Activated T-helper 1 cell treated with anti-CD3 and anti-CD28 coated beads, Interleukin-12 subunit alpha, Interleukin-12 subunit beta, Interleukin-2, Interleukin-4 antibody, amounts not matched to agents 30 ng/mL and 10 ng/mL and 1 ng/mL, durations not matched to agents 14 hours and 24 hours and 36 hours (primary cell): ENCODE measurements around the gene TENT4A. TPM values are rescaled to one million over a fixed set of nuclear protein-coding genes. Genes with fewer than 3 reads are reported as not detected.

Experiments
- DNase-seq: peaks from one replicate; pipeline ENCODE4 v3.0.0; 2021; ENCODE audit warnings: low spot score
- H3K27ac Mint-ChIP-seq: one replicate; pipeline ENCODE4 v1.8.0; 2021; ENCODE audit warnings: mild to moderate bottlenecking, mixed read lengths
- H3K27me3 Mint-ChIP-seq: one replicate; pipeline ENCODE4 v1.8.0; 2022; ENCODE audit warnings: mild to moderate bottlenecking, moderate library complexity, mixed read lengths; ENCODE audit not compliant: insufficient read depth
- H3K36me3 Mint-ChIP-seq: one replicate; pipeline ENCODE4 v1.8.0; 2021; ENCODE audit warnings: low read depth, mixed read lengths
- H3K4me1 Mint-ChIP-seq: one replicate; pipeline ENCODE4 v1.8.0; 2021; ENCODE audit warnings: low read depth, mixed read lengths
- H3K4me3 Mint-ChIP-seq: one replicate; pipeline ENCODE4 v1.8.0; 2021; ENCODE audit warnings: mild to moderate bottlenecking, moderate library complexity, mixed read lengths
- H3K9me3 Mint-ChIP-seq: one replicate; pipeline ENCODE4 v1.8.0; 2021; ENCODE audit warnings: mixed read lengths
- intact Hi-C: fragments of 100-400 bp; cut with micrococcal nuclease; formaldehyde crosslinking; loops from one replicate; pipeline ENCODE4 v1.15.1; 2024
- total RNA-seq: library from RNA; stranded (reverse); gene quantifications from 2 replicates; pipeline ENCODE4 v1.2.3, GENCODE V29; 2022

TENT4A gene
- total RNA-seq, 1 donor from 2014 or later: 42.3 TPM

DNA sequence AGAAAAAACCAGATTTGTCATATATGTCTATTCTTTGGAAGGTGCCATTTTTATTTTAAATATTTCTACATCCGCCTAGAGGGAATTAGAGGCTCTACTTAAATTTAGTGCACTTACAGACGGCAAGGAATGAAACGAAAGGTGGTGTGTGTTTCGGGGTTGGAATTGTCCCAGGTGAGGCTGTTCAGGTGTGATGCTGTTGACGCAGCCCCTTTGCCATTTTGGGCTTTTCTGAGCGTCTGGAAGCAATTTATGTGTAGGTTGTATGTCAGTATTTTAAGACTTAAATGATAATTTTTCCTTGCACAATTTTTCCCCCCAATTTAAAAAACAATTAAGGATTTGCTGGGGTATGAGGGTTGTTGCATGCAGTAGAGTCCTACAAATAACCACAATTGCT, 2.0 kb downstream of the TENT4A start:
- H3K27ac Mint-ChIP-seq: peak overlapping the region; percentile 55
- no peak for DNase-seq
- H3K9me3 Mint-ChIP-seq: no peaks in the 10 kb centered on the region
- H3K27me3 Mint-ChIP-seq: no peaks in the 10 kb centered on the region
- H3K36me3 Mint-ChIP-seq: peaks cover 18% of the 10 kb centered on the region
- H3K4me3 Mint-ChIP-seq: peak overlapping the region; percentile 91
- intact Hi-C loops: loop anchor here (10.0 kb wide), 2 partner anchors 220 to 1190 kb away; no protein-coding TSS in a partner anchor
- H3K4me1 Mint-ChIP-seq: peaks cover 67% of the 10 kb centered on the region

DNA sequence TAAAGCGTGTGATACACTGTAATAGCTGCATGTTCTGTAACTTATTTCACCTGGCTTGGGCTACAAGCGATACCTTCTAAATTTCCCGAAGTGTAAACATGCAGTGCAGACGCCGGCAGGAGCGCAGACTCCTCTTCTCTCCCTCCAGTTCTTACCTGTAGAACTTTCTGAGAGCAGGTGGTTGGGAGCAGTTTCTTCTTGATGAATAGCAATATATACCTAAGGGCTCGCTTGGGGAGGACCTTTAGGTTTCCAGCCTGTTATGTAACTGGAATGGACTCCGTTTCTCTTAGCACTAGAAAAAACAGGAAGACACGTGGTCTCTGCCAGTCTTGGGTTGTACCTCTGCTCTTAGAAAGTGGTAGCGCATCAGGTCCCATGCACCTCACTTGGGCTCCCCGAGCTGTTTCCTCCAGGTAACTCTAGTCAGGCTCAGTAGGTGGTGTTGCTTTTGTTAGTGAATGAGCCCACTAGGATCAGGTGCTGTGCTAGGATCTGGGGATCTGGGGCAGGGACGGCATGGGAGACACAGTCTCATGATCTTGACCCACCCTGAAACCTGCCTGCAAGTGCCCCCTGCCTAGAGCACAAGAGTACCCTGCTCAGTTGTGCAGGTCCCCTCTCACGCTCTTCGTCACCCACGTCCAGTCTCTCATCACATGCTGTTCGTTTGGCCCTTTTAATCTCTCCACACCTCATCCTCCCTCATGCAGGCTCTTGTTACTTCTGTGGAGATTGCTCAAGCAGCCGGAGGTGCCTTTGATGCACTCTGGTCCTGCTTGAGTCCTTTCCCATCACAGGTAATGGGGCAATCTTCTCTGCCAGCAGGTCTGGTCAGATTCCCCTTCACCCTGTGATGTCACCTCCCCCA, 2.8 kb downstream of the TENT4A start:
- no peak for DNase-seq
- Mint-ChIP-seq H3K4me1 (peaks cover 72% of the 10 kb centered on the region), H3K4me3 (peak overlapping the region; percentile 91), H3K9me3 (no peaks in the 10 kb centered on the region), H3K36me3 (peaks cover 18% of the 10 kb centered on the region), H3K27ac (peak overlapping the region; percentile 70), H3K27me3 (no peaks in the 10 kb centered on the region)
- intact Hi-C loops: loop anchor here (10.0 kb wide), 2 partner anchors 221 to 1191 kb away; no protein-coding TSS in a partner anchor

DNA sequence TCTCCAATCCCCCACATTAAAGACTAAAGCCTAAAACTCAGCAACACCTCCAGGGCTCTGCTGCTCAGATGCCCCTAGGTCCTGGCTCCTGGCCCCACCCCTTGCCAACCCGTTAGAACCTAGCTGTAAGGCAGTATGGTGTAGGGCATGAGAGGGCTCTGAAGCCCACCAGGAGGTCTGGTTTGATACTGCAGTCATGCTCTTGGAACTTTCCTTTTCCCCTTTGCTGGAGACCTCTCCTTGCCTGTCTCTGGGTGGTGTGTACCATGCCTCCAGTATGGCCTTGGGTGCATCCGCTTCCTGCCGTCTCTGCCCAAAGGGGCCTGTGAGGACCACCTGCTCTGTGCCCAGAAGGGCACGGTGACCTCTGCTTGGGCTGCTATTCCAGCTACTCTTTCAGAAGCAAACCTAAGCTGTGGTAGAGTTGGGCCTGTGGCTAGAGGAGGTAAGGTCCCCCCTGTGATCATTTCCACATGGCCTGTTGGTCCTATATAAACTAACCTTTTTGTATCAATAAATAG, 3.5 kb downstream of the TENT4A start:
- no peaks in the 10 kb centered on the region for H3K9me3 Mint-ChIP-seq
- peak overlapping the region; percentile 91 for H3K4me3 Mint-ChIP-seq
- peaks cover 74% of the 10 kb centered on the region for H3K4me1 Mint-ChIP-seq
- intact Hi-C loops: loop anchor here (10.0 kb wide), 2 partner anchors 222 to 1192 kb away; no protein-coding TSS in a partner anchor
- peaks cover 20% of the 10 kb centered on the region for H3K36me3 Mint-ChIP-seq
- DNase-seq: no peak
- peak overlapping the region; percentile 70 for H3K27ac Mint-ChIP-seq
- no peaks in the 10 kb centered on the region for H3K27me3 Mint-ChIP-seq

DNA sequence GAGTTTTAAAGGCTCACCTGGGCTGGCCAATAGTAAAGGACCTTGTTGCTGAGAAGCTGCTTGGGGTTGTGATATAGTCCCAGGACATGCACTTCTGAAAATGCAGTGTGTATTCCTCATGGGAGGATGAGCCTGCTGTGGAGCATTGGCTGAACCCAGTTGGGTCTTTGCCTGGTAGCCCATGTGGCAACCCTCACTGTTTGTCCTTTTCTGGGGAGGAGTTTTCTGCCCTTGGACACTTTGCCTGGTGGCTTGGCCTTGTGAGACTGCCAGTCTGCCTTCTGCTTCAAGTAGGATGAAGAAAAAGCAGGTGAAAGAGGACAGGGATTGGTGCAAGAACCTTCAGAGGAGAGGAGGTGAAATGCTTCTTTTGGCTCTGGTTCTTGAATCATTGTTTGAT, 4.0 kb downstream of the TENT4A start:
- DNase-seq: no peak
- H3K27me3 Mint-ChIP-seq: no peaks in the 10 kb centered on the region
- H3K27ac Mint-ChIP-seq: no peak overlapping the region
- peaks cover 20% of the 10 kb centered on the region for H3K36me3 Mint-ChIP-seq
- no peaks in the 10 kb centered on the region for H3K9me3 Mint-ChIP-seq
- intact Hi-C loops: loop anchor here (10.0 kb wide), 2 partner anchors 222 to 1192 kb away; no protein-coding TSS in a partner anchor
- peak overlapping the region; percentile 91 for H3K4me3 Mint-ChIP-seq
- peaks cover 74% of the 10 kb centered on the region for H3K4me1 Mint-ChIP-seq

DNA sequence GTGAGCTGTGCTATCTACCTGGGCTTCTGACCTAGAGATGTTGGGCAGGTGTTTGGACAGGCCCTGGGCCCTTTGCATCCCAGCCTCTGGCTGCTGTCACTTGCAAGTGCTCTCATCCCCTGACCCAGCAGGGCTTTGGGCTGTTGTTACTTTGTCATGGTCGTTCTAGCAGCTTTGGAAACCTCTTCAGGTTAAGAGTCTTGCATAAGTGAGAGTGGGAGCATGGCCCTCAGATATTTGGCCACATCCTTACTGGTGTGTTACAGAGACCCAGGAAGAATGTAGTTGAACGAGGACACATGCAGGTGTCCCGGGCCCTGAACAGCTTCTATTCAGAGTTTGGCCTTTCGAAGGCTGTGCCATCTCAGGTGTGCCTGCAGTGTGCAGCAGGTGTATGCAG, 4.5 kb downstream of the TENT4A start:
- Mint-ChIP-seq H3K9me3 (no peaks in the 10 kb centered on the region), H3K4me1 (peaks cover 79% of the 10 kb centered on the region), H3K36me3 (peaks cover 20% of the 10 kb centered on the region), H3K4me3 (no peak overlapping the region), H3K27me3 (no peaks in the 10 kb centered on the region), H3K27ac (no peak overlapping the region)
- intact Hi-C loops: loop anchor here (10.0 kb wide), 2 partner anchors 223 to 1193 kb away; no protein-coding TSS in a partner anchor
- DNase-seq: no peak

DNA sequence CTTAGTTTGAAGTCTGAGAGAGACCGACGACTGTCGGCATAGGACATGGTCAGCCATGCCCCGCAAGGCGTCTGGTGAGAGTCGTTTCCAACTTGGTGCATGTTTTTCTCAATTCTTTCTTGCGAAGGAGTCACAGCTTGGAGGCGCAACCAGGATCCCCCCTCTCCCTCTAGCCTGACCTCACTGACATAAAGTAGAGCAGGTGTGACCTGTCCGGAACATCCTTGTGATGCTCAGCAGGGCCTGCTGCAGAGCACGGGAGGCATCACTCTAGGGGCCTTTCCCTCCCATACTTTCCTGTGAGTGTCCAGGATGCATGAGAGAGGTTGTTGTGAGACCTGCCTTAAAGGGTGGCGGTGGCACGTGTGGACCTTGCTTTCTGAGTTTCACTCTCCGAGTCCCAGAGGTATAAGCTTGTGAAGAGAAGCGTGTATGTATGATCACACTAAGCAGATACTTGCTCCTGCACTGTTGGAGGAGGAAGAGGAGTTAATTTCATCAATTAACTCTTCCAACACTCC, 5.0 kb downstream of the TENT4A start:
- Mint-ChIP-seq H3K9me3 (no peaks in the 10 kb centered on the region), H3K27ac (no peak overlapping the region), H3K4me3 (no peak overlapping the region), H3K4me1 (peaks cover 81% of the 10 kb centered on the region), H3K36me3 (peaks cover 20% of the 10 kb centered on the region), H3K27me3 (no peaks in the 10 kb centered on the region)
- intact Hi-C loops: loop anchor here (10.0 kb wide), 2 partner anchors 223 to 1193 kb away; no protein-coding TSS in a partner anchor
- DNase-seq: no peak

DNA sequence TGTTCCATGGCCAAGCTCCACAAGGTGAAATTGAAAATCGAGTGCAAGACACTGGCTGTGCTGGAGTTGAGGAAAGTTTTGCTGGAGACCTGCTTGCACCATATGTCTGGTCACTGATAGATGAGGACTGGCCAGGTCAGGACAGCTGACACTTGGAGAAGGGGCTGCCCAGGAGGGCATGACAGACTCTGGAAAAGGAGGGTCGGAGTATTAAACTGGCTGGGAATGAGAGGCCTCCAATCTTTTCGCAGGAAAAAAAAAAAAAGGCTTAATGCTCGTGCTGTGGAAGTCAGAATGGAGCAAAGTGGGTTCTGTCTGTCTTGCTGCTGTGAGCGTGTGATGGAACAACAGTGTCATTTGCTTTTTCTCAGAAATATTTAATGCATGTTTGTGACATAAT, 5.5 kb downstream of the TENT4A start:
- Mint-ChIP-seq H3K36me3 (peaks cover 21% of the 10 kb centered on the region), H3K27me3 (no peaks in the 10 kb centered on the region), H3K4me1 (peaks cover 86% of the 10 kb centered on the region), H3K9me3 (no peaks in the 10 kb centered on the region), H3K4me3 (no peak overlapping the region), H3K27ac (no peak overlapping the region)
- no peak for DNase-seq
- intact Hi-C loops: loop anchor here (10.0 kb wide), 2 partner anchors 224 to 1194 kb away; no protein-coding TSS in a partner anchor

DNA sequence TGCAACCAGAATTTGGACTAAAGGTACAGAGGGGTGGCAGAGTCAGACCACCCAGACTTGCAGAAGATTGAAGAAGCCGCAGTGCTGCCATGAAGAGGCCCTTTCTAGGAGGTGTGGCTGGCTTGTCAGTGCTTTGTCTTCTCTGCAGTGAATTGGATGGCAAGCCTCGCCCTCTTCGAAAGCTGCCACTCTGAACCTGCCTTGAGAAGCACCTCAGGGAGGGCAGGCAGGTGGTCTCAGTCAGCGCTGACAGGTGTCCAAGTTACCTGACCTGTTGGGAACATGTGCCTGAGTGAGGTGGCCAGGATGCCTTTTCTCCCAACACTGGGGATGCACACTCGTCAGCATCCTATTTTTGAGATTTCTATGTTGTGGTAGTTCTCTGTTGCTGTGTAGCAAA, 6.2 kb downstream of the TENT4A start:
- Mint-ChIP-seq H3K4me3 (no peak overlapping the region), H3K27ac (no peak overlapping the region), H3K4me1 (peaks cover 93% of the 10 kb centered on the region), H3K9me3 (no peaks in the 10 kb centered on the region), H3K27me3 (no peaks in the 10 kb centered on the region), H3K36me3 (peaks cover 25% of the 10 kb centered on the region)
- intact Hi-C loops: loop anchor here (10.0 kb wide), 2 partner anchors 225 to 1195 kb away; no protein-coding TSS in a partner anchor
- DNase-seq: no peak

DNA sequence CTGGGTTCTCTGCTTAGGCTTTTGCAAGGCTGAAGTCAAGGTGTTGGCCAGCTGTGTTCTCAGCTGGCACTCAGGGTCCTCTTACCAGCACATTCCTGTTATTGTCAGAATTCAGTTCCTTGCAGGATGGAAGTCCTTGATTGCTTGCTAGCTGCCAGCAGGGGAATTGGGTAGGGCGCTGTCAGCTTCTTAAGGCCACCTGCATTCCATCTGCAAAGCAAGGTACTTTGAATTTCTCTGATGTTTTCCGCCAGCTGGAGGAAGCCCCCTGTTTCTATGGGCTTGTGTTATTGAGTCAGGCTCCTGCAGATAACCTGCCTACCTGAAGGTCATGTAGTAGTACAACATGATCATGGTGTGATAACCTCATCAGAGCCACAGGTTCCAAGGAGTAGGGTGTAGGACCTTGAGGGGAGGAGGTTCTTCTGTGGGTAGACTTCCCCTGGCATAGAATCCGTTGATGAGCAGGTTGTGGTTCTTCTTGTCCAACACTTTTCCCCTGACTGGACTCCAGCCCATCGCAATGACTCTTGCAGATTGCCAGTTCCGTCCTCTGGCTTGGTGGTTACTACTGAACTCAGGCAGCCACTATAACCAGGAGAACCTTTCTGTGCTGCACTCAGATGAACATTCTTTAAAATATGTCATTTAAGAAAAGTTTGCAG, 6.8 kb downstream of the TENT4A start:
- peaks cover 94% of the 10 kb centered on the region for H3K4me1 Mint-ChIP-seq
- no peaks in the 10 kb centered on the region for H3K9me3 Mint-ChIP-seq
- peaks cover 25% of the 10 kb centered on the region for H3K36me3 Mint-ChIP-seq
- no peak for DNase-seq
- H3K4me3 Mint-ChIP-seq: no peak overlapping the region
- no peaks in the 10 kb centered on the region for H3K27me3 Mint-ChIP-seq
- intact Hi-C loops: loop anchor here (10.0 kb wide), 2 partner anchors 225 to 1195 kb away; no protein-coding TSS in a partner anchor
- no peak overlapping the region for H3K27ac Mint-ChIP-seq

DNA sequence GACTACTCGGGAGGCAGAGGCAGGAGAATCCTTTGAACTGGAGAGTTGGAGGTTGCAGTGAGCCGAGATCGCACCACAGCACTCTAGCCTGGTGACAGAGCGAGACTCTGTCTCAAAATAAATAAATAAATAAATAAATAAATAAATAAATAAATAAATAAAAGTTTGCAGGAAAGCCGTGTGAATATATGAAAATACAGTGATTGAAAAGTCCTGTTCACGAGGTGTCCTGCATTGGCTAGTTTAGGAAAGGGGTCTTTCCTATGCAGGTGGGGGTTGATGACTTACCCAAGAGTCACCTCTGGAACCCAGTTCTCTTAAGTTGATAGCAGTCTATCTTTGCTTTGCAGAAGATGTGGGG, 7.3 kb downstream of the TENT4A start:
- no peaks in the 10 kb centered on the region for H3K27me3 Mint-ChIP-seq
- H3K4me3 Mint-ChIP-seq: no peak overlapping the region
- H3K27ac Mint-ChIP-seq: no peak overlapping the region
- H3K36me3 Mint-ChIP-seq: peaks cover 25% of the 10 kb centered on the region
- intact Hi-C loops: no loop called here
- peaks cover 90% of the 10 kb centered on the region for H3K4me1 Mint-ChIP-seq
- no peak for DNase-seq
- H3K9me3 Mint-ChIP-seq: no peaks in the 10 kb centered on the region

DNA sequence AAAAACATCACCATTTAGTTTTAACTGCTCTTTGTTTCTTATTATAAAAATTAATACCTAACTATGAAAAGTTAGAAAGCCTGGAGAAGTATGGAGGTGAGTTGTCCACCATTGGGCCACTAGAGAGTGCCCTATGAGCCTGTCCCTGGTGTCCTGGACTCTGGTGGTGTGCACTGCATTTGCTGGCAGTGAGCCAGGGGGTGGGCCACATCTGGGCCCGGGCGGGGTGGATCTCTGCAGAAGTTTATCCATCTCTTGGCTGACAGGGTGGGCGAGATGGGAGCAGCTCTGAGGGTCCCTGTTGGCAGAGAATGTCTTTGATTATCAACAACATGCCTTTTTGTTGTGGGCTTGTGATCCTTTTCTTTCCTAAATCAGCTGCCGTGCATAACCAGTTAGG, 8.2 kb downstream of the TENT4A start:
- intact Hi-C loops: no loop called here
- peak overlapping the region; percentile 21 for H3K4me3 Mint-ChIP-seq
- no peak for DNase-seq
- peaks cover 23% of the 10 kb centered on the region for H3K36me3 Mint-ChIP-seq
- H3K27me3 Mint-ChIP-seq: no peaks in the 10 kb centered on the region
- no peaks in the 10 kb centered on the region for H3K9me3 Mint-ChIP-seq
- H3K4me1 Mint-ChIP-seq: peaks cover 88% of the 10 kb centered on the region
- peak overlapping the region; percentile 59 for H3K27ac Mint-ChIP-seq

DNA sequence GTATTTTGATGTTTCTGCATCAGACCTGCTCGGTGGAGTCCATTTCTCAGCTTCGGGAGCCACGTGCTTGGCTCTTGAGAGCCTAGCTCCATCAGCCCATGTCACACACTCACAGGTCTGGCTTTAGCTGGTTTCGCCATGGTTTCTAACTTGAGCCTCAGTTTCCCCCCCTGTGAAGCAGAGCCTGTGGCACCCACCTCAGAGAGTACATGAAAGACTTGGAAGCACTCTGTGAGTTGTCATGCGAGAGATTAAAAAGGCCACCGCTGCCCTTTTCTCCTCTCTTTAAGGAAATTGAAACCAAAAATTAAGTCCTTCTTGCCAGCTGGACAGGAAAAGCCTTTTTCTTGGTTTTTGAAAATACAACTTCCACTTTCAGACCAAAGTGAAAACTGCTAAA, 8.8 kb downstream of the TENT4A start:
- intact Hi-C loops: no loop called here
- DNase-seq: no peak
- peaks cover 21% of the 10 kb centered on the region for H3K36me3 Mint-ChIP-seq
- no peaks in the 10 kb centered on the region for H3K9me3 Mint-ChIP-seq
- H3K27me3 Mint-ChIP-seq: no peaks in the 10 kb centered on the region
- peaks cover 88% of the 10 kb centered on the region for H3K4me1 Mint-ChIP-seq
- H3K27ac Mint-ChIP-seq: peak overlapping the region; percentile 40
- no peak overlapping the region for H3K4me3 Mint-ChIP-seq
